ENCODE measurements around the gene GFRA3. TPM values are rescaled to one million over a fixed set of nuclear protein-coding genes. Genes with fewer than 3 reads are reported as not detected.
"Not testable (repeated sequence)": the region's sequence is repeated elsewhere in the genome, so short reads cannot be mapped to it uniquely, and the experiment has no call there.

GFRA3 gene
- total RNA-seq, 1 experiment from 2014 or later, result not detected

DNA sequence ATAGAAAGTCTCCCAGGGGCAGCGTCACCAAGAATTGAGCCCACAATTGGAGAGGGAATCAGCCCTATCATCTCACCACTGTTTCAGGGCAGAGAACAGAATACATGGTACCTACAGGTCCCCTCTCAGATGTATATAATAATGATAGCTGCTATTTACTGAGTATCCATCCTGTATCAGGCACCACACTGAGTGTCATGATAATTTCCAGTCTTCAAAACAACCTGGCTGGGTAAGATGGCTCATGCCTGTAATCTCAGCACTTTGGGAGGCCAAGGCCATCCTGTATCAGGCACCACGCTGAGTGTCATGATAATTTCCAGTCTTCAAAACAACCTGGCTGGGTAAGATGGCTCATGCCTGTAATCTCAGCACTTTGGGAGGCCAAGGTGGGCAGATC lies 26.6 kb downstream of the GFRA3 start:
- DNase-seq (ENCODE audit: low spot score), result not testable (repeated sequence)

DNA sequence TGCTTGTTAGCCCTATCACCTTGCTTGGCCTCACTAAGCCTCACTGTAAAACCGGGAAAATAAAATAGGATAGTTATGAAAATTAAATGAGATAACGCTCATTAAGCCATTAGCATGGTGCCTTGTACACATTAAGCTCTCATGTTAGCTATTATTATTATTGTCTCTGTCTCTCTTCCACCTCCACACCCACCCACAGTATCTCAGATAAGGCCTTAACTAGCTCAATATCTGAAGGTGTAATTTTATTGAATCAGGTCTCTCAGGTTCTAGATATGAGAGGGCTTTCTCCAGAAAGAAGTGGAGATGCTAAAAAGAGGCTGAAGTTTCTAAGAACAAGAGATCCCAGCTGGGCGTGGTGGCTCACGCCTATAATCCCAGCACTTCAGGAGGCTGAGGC lies 27.6 kb downstream of the GFRA3 start:
- DNase-seq (ENCODE audit: low spot score), result no peak

DNA sequence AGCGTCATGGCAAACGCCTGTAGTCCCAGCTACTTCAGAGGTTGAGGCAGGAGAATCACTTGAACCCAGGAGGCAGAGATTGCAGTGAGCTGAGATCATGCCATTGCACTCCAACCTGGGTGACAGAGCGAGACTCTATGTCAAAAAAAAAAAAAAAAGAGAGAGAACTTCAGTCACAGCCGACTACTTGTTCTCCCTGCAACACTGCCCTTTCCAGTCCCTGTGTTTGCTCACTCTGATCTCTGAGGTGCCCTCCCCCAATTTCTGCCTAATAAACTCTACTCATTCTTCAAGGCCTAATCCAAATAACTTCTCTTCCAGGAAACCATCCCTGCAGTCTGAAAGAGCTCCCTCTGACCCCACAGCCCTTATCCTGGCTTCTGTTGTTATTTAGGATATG lies 28.1 kb downstream of the GFRA3 start:
- DNase-seq (ENCODE audit: low spot score), result no peak

DNA sequence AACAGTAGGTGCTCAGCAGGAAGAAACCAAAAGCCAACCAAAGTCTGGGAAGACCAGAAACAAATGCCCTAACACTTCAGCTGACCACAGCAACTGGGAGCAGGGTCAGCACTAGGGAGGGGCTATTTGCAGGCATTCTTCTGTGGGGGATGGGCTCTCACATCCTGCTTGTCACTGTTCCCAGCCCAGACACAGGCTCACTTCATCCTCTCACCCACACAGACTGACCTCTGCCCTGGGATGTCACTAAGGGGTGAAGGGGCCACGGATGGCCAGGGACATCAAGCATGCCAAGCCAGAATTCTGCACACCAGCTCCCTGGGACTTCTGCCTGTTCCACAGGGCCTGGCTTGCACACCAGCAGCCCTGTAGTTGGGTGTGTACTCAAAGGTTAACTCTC lies 28.7 kb downstream of the GFRA3 start:
- no peak for DNase-seq (ENCODE audit: low spot score)

DNA sequence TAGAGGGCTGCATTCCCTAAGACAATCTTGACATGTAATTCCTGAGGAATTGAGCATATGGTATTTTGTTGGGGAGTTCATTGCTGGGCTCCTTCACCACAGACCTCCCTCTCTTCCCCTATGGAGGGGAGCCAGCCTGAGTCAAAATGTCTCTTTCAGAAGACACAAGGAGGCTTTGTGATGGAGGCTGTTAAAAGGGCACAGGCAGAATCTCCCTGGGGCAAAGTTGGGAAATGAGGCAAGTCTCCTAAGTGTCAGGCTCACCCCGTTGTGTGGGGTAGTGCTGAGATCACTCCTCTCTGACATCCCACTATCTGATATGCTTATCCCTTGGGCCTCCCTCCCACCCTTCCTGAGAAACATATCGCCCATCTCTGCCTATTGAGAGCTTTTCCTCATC lies 30.6 kb downstream of the GFRA3 start:
- no peak for DNase-seq (ENCODE audit: low spot score)

DNA sequence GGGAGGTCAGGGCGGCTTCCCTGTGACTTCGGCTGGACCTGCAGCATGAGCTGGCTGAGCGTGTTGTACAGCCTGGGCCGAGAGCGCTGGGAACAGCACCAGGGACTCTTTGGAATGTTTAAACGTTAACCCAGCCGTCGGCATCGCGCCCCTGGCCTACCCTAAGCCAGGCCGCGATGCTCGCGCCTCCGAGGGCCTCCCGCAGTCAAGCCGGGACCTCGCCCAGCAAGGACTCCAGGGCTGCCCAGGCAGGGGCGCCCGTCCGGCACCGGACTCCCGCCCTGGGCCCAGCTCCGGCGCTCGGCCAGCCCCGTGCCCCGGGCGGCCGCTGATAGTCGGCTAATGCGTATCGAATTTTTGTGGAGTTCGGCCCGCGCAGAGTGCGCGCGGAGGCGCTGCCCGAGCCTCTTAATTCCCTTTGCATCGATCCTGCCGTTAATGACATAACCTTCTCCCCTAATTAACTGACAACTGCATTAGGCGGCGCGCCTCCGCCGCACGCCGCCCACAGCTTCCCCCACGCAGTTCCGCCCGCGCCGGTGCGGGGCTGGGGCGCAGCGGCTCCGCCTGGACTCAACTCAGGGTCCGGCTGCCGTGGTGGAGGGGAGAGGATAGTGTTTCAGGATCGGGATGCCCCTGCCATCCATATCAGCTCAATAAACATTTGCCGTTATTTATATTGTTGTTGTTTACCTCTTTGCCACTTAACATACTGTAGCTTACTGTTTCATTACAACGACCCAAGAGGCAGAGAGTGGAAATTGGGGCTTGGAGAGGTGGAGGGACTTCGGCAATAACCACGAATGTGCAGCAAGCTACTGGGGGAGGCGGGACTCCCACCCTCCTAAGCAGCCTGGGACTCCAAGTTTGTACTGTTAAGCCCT lies 32.5 kb downstream of the GFRA3 start:
- no peak for DNase-seq (ENCODE audit: low spot score)

DNA sequence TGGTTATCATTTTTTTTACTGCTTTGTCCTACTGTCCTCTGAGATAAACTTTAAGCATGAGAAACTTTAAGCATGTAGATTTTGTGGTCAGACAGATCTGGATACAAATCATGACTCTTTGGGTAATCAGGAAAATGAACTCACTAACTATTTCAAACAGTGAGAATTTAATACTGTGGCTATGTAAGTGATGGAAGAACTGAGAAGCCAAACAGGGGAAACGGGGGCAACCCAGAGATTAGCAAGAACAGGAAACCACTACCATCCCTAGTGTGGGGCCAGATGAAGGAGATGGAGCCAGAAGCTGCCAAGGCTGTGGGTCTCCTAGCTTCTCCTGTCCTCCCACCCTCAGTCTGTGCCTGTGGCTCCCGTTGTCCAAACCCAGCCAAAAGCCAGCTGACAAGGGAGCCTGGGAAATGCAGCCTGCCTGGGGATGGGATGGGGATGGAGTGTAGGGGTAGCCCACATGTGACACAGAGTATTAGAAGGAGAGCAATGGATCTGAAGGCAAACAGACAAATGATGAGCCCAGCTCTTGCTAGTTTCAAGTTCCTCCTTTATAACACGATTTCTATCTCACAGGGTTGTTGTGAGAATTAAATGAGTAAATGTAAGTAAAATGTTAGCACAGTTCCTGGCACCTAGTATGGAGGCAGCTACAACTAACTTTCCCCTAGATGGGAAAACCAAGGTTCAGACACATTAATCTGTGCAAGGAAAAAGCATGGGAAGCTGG lies 33.6 kb downstream of the GFRA3 start:
- DNase-seq (ENCODE audit: low spot score), result no peak

DNA sequence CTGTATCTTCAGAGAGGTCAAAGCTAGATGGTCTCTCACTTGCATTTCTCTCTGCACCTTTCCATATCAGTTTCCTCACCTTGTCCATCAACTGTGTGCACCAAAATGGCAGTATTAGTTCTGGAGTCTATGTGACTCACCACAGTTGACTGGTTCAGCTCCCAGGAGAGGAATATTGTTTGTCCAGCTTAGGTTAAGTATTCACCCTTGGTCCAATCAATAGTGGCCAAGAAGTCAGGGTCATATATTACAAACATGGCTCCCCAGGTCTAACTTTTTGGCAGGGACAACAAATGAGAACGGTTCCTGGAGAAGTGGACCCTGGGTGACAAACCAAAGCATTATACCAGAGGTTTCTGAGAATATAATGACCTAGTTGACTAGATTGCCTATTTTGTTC lies 36.4 kb downstream of the GFRA3 start:
- DNase-seq (ENCODE audit: low spot score), result no peak

DNA sequence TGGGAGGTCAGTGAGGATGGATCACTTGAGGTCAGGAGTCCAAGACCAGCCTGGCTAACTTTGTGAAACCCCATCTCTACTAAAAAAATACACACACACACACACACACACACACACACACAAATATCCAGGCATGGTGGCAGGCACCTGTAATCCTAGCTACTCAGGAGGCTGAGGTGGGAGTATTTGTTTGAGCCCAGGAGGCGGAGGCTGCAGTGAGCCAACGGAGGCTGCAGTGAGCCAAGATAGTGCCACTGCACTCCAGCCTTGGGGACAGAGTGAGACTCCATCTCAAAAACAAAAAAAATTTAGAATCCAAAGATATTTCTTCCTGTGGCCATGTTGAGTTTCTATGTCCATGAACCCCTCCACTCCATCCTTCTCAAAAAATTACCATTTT lies 39.8 kb downstream of the GFRA3 start:
- no peak for DNase-seq (ENCODE audit: low spot score)

DNA sequence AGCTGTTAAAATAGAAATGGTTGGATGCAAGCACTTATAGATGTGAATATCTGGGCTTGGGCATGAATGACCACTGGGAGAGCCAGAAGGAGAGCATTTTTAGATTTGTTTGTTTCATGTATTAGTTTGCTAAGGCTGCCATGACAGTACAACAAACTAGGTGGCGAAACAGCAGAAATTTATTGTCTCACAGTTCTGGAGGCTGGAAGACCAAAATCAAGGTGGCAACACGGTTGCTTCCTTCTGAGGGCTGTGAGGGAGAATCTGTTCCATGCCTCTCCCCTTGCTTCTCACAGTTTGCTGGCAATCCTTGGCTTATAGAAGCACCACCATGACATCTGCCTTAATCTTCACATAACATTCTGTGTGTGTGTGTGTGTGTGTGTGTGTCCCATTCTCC lies 41.1 kb downstream of the GFRA3 start:
- no peak for DNase-seq (ENCODE audit: low spot score)

DNA sequence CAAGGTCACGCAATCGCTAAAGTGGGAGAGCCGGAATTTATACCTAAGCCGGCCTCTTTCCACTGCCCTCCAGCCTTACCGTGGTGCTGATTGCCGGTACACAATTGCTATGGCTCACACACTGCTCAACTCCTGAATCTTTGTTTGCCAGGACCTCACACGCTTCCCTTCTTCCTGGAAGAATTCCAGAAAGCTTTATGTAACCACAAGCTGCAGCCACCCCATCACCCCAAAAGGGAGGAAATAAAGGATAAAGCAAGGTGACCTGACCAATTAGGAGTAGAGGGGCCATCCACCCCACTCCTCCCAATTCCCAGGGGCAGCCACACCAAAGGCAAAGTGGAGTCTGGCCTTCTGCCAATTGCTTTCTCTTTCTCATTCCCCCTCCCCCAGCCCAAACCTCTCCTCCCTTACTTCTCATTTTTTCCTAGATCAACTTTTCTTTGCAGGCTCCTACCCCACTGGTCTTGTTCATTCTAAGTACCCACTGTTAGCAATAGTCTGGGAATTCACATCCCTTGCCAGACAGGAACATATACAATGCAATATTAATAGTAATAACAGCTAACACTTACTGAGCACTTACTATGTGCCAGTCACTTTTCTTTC lies 43.3 kb downstream of the GFRA3 start:
- peak; percentile 37 for DNase-seq (ENCODE audit: low spot score)

DNA sequence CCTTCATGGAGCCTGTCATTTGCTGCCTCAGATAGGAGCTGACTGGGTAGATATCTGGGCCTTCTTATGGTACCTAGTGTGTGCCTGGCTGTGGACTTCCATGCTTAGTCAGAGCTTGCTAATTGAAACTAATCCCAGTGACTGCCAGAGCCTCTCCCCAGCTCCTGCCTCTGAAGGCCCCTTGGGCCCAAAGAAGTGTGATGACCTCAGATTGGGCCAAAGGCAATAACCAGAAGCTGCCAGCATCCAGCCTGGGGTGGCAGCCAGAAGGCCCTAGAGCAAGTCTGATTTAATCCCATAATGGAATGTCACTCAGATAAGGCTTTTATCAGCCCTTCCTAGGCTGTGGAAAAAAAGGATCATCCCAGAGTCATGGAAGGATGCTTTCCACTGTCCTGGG lies 44.2 kb downstream of the GFRA3 start:
- DNase-seq (ENCODE audit: low spot score), result peak; percentile 65

DNA sequence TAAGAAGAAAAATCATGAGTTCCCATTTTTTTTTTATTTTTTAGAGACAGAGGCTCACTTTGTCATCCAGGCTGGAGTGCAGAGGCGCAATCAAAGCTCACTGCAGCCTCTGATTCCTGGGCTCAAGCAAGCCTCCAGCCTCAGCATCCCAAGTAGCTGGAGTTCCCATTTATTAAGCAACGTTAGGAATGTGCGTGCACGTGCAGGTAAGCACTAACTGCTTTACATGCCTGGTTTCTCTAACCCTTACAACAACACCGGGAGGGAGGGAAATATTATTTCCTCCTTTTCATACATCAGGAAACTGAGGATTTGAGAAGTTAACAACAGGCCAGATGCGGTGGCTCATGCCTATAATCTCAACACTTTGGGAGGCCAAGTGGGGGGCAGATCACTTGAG lies 45.0 kb downstream of the GFRA3 start:
- DNase-seq (ENCODE audit: low spot score), result no peak

DNA sequence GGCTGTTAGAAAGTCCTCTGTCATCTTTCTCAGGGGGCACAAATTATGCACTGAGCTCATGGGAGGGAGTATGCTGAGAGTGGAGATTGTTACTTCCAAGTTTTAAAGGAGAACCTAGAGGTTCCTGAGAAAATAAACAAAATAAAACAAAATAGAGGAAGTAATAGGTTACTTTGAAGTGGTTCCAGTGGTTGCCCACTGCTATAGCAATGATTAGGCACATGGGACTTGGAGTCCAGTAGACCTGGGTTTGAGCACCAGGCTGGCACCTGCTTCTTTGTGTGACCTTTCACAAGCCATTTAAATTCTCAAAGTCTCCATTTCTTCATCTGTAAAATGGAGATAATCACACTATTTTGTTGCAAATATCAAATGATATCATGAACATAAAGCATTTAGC lies 47.5 kb downstream of the GFRA3 start:
- no peak for DNase-seq (ENCODE audit: low spot score)

DNA sequence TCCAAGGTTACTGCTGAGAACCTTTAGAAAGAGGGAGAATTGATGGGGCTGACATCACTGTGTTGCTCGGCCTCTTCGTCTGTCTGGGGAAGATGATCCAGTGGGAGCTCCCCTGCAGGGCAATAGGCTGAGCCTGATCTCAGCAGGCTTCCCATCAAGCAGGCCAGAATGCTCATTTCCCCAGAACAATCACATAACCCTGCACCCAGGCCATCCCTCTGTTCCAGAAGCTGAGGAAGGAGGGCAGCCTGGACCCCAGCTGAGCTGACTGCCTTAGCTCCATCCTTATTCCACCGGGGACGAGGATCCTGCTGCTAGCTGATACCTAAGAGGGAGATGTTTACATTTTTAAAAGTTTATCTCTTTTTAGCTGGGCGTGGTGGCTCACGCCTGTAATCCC lies 49.7 kb downstream of the GFRA3 start:
- no peak for DNase-seq (ENCODE audit: low spot score)

DNA sequence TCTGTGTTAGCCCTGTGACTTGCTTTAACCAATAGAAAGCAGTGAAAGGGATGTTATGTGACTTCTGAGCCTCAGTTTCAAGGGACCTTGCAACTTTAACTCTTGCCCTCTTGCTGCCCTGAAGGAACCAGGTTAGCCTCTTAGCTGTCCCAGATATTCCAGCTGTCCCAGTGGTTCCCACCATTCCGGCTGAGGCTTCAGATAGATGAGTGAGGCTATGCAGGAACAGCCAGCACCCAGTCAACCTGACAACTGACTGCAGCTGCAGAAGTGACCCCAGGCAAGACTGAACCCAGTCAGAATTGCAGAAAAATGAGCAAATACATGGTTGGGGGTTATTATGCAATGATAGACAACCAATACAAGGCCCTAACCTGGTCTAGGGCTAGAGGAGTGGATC lies 50.9 kb downstream of the GFRA3 start:
- DNase-seq (ENCODE audit: low spot score), result no peak

DNA sequence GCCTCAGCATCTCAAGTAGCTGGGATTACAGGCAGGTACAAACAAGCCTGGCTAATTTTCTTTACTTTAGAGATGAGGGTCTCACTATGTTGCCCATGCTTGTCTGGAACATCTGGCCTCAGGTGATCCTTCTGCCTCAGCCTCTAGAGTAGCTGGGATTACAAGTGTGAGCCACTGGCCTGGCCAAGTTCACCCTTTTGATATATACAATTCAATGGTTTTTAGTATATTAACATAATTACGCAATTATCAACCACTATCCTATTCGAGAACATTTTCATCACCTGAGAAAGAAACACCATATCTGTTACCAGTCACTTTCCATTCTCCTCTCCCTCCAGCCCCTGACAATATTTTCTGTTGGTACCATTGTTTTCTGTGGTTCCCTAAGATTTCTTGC lies 57.6 kb downstream of the GFRA3 start:
- DNase-seq (ENCODE audit: low spot score), result no peak

DNA sequence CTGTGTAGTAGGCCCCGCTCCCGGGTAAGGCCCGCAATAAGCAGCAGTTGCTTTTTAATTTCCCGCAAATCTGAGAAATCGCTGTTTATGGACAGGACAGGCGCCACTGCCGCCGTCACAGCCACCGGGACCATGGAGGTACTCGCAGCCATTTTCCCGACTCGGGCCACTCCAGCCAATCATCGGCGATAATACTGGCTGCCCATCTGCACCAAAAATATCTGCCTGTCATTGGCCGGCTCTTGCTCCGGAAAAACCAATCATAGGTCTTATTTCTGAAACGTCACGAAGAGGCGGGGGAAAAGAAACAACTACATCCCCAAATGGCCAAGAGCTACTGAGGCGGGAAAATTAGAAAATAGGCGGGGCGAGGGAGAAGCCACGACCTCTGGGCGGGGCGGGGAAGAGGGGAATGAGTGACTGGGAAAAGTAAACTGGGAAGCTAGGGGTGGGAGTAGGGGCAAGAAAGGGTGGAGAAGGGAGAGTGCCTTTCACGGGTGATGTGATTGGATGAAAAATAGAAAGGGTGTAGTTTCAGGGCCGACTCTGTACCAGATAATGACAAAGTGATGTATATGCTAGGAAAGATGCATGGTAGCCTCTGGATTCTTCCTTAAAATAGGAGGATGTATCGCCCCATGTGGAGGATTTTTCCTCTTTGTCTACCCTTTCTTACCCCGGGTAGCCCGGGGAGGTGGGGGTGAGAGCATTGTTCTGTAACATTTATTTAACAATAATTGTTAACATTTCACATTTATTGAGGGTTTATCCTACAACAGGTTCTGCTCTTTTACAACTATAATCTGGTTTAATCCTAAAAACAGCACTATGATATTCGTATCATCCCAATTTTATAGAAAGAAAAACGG lies 61.0 kb downstream of the GFRA3 start, which contains the start of gene CDC23:
TSS of gene CDC23 (minus strand) at position 163 of the 869 bp plus-strand sequence. CDS start at position 152, 11 bp downstream.
- DNase-seq (ENCODE audit: low spot score), result peak; percentile 98

DNA sequence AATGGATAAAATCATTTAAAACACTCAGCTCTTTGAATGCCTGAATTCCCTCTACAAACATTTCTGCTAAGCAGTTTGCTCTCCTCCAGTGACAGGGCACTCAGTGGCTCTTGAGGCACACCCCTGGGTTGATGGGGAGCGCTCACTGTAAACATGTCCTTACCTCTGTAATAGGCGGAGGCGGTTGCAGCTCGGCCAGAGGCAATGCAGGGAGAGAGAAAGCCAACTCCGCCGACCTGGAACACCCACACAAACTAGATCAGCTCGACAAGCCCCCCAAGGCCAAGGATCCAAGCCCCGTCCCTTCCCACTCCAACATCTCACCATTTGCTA lies 61.6 kb downstream of the GFRA3 start:
- DNase-seq (ENCODE audit: low spot score), result peak; percentile 21

DNA sequence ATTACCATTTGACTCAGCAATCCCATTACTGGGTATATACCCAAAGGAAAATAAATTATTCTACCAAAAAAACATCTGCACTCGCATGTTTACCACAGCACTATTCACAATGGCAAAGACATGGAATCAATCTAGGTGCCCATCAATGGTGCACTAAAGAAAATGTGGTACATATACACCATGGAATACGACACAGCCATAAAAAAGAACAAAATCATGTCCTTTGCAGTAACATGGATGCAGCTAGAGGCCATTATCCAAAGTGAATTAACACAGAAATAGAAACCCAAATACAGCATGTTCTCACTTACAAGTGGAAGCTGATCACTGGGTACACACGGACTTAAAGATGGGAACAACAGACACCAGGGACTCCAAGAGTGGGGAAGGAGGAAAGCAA lies 63.4 kb downstream of the GFRA3 start:
- DNase-seq (ENCODE audit: low spot score), result no peak
